Measurements from ENCODE around the gene CDA. TPM values are rescaled to one million over a fixed set of nuclear protein-coding genes. Genes with fewer than 3 reads are reported as not detected.
A peak's percentile ranks its signal among the peaks of the same experiment; 100 is the strongest.

Gene CDA
- total RNA-seq, 2 donors from 2014 or later, result 0.59 TPM; not detected in 1

GRCh38 chr1:20611652-20612051 is 22.8 kb downstream of the CDA start:
- TF ChIP-seq POLR2AphosphoS5 (IDR thresholded peaks at IDR 0.05), result no peak
- TF ChIP-seq POLR2A (IDR thresholded peaks at IDR 0.05), result no peak
- no peak for TF ChIP-seq CTCF (IDR thresholded peaks at IDR 0.05)
- no peaks in the 10 kb centered on the region for H3K9me3 ChIP-seq
- WGBS, result 94% methylated on average over 5 of the region's 5 CpGs
- intact Hi-C loops (cut with DNase I), result no loop called here
- no peaks in the 10 kb centered on the region for H3K27me3 ChIP-seq (replicated peaks; ENCODE audit: insufficient read depth)
- no peak overlapping the region for H3K27ac ChIP-seq
- H3K4me1 ChIP-seq (replicated peaks), result peaks cover 5% of the 10 kb centered on the region
- H3K36me3 ChIP-seq, result no peaks in the 10 kb centered on the region
- DNase-seq (ENCODE audit: low spot score), result no peak
- H3K4me3 ChIP-seq, result no peak overlapping the region

GRCh38 chr1:20612221-20612746 is 23.4 kb downstream of the CDA start:
- TF ChIP-seq POLR2AphosphoS5 (IDR thresholded peaks at IDR 0.05) (no peak), POLR2A (IDR thresholded peaks at IDR 0.05) (no peak), CTCF (IDR thresholded peaks at IDR 0.05) (no peak)
- no peaks in the 10 kb centered on the region for H3K27me3 ChIP-seq (replicated peaks; ENCODE audit: insufficient read depth)

GRCh38 chr1:20614131-20614579 is 25.3 kb downstream of the CDA start:
- Histone ChIP-seq H3K27me3 (replicated peaks; ENCODE audit: insufficient read depth) (no peaks in the 10 kb centered on the region), H3K9me3 (no peaks in the 10 kb centered on the region), H3K27ac (peak overlapping the region; percentile 53 to 62), H3K4me1 (replicated peaks) (peaks cover 5% of the 10 kb centered on the region), H3K4me3 (no peak overlapping the region), H3K36me3 (no peaks in the 10 kb centered on the region)
- TF ChIP-seq CTCF (IDR thresholded peaks at IDR 0.05), result no peak
- no peak for TF ChIP-seq POLR2AphosphoS5 (IDR thresholded peaks at IDR 0.05)
- no peak for TF ChIP-seq POLR2A (IDR thresholded peaks at IDR 0.05)
- intact Hi-C loops (cut with DNase I), result no loop called here
- 63% methylated on average over 3 of the region's 3 CpGs for WGBS
- DNase-seq (ENCODE audit: low spot score), result no peak

More at GRCh38 chr1:20612221-20612746, 23.4 kb downstream of the CDA start:
- Histone ChIP-seq H3K4me1 (replicated peaks) (peaks cover 5% of the 10 kb centered on the region), H3K4me3 (no peak overlapping the region), H3K9me3 (no peaks in the 10 kb centered on the region), H3K36me3 (no peaks in the 10 kb centered on the region), H3K27ac (no peak overlapping the region)
- no peak for DNase-seq (ENCODE audit: low spot score)
- intact Hi-C loops (cut with DNase I), result no loop called here
- WGBS, result 56% methylated on average over 11 of the region's 11 CpGs

- H3K27ac ChIP-seq, result no peak overlapping the region
- TF ChIP-seq POLR2A (IDR thresholded peaks at IDR 0.05), result no peak
- TF ChIP-seq POLR2AphosphoS5 (IDR thresholded peaks at IDR 0.05), result no peak
- TF ChIP-seq CTCF (IDR thresholded peaks at IDR 0.05), result no peak
- 44% methylated on average over 20 of the region's 20 CpGs for whole genome bisulfite sequencing
- H3K27me3 ChIP-seq (replicated peaks; ENCODE audit: insufficient read depth), result no peaks in the 10 kb centered on the region
- intact Hi-C loops (cut with DNase I), result no loop called here
- H3K4me1 ChIP-seq (replicated peaks), result peaks cover 5% of the 10 kb centered on the region
- H3K36me3 ChIP-seq, result no peaks in the 10 kb centered on the region
- no peaks in the 10 kb centered on the region for H3K9me3 ChIP-seq
- no peak overlapping the region for H3K4me3 ChIP-seq
- DNase-seq (ENCODE audit: low spot score), result no peak
These were observed 27.3 kb downstream of the CDA start for GRCh38 chr1:20615946-20616846.
